ENCODE data around the gene CKAP4.

CKAP4 gene

DNA sequence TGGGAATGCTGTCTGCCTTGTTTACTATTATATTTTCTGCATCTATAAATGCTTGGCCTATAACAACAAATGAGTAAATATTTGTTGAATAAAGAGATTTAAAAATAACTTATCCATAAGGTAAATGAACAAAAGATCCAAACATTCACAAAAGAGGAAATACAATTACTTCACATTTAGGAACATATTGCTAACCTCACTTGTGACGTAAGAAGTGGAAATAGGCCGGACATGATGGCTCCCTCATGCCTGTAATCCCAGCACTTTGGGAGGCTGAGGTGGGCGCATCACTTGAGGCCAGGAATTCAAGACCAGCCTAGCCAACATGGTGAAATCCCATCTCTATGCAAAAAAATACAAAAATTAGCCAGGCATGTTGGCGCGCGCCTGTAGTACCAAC lies 25.7 kb upstream of the CKAP4 start:
- no peak overlapping the region for H3K27ac ChIP-seq
- TF ChIP-seq, protein P1, sequence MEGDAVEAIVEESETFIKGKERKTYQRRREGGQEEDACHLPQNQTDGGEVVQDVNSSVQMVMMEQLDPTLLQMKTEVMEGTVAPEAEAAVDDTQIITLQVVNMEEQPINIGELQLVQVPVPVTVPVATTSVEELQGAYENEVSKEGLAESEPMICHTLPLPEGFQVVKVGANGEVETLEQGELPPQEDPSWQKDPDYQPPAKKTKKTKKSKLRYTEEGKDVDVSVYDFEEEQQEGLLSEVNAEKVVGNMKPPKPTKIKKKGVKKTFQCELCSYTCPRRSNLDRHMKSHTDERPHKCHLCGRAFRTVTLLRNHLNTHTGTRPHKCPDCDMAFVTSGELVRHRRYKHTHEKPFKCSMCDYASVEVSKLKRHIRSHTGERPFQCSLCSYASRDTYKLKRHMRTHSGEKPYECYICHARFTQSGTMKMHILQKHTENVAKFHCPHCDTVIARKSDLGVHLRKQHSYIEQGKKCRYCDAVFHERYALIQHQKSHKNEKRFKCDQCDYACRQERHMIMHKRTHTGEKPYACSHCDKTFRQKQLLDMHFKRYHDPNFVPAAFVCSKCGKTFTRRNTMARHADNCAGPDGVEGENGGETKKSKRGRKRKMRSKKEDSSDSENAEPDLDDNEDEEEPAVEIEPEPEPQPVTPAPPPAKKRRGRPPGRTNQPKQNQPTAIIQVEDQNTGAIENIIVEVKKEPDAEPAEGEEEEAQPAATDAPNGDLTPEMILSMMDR (conservative IDR thresholded peaks at IDR 0.05): no peak
- no peak for TF ChIP-seq ZFX (IDR thresholded peaks at IDR 0.05)

DNA sequence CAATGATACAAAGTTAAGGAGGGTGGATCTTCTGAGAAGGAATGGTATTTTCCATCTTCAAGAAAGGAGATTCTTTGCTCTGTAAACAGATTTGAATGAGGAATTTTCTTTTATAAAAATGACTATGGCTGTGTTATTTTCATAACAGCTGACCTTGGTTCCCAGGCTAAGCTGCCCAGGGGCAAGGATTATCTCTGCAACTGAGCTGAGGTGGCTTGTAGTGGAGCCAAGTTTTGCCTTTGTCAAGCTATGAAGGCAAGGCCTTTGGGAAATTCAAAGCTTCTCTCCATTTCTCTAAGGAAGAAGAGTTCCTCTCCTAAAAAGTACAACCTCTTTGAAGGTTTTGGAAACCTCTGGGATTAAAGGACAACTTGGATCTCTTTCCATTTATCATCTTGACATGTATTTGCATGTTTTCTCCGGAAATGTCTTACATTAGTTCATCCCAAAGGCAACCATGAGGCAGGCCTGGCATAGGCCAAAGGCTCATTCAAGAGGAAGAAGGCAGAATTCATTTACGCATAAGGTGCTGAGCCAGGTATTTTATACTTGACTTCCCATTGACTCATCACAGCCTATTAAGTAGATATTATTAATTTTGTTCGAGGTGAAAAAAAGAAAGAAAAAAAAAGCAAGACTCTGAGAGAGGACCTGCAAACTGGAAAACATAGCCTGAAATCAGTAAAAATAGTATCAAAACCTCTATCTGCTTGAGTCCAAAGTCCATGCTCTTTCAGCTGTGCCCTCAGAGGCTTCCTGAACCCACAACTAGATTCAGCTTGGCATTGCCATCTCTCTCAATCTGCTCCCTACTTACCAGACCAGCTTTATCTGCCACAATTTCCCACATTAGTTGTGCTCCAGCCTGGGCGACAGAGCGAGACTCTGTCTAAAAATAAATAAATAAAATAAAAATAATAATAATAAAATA lies 24.0 kb upstream of the CKAP4 start:
- no peak overlapping the region for H3K27ac ChIP-seq
- no peak for TF ChIP-seq ZFX (IDR thresholded peaks at IDR 0.05)
- TF ChIP-seq, protein P1 (conservative IDR thresholded peaks at IDR 0.05): no peak

DNA sequence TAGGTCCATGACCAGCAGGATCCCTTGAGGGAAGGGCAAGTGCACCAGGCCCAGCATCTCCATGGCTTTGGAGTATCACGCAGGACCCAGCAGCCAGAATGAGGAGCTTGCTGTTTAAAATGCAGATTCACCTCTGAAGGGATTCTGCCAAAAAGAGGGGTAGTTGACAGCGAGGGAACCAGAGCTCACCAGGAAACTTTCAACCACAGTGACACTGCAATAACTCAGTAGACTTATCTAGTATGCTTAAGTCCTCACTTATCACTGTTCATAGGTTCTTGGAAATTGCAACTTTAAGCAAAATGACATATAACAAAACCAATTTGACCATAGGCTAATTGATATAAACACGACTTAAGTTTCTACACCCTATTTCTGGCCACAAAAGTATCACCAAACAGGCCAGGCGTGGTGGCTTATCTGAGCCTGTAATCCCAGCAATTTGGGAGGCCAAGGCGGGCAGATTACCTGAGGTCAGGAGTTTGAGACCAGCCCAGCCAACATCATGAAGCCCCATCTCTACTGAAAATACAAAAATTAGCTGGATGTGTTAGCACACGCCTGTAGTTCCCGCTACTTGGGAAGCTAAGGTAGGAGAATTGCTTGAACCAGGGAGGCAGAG lies 21.4 kb upstream of the CKAP4 start:
- no peak overlapping the region for H3K27ac ChIP-seq
- TF ChIP-seq, protein P1 (conservative IDR thresholded peaks at IDR 0.05): no peak
- TF ChIP-seq ZFX (IDR thresholded peaks at IDR 0.05): no peak

DNA sequence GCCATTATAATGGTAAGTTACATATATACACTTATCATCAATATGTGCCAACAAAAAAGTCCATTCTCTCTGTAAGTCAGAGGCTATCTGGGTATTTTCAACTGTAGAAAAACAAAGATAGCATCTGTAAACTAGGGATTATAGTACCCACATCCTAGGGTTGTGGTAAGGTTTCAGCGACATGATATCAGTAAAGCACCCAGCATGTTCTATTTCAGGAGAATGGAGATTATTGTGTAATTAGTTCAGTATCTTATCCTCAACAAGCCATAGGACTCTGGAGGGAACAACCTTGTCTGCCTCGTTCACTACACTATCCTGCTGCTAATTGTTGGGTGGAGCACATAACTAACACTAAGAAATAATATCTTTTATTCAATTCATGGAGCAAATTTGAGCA lies 19.7 kb upstream of the CKAP4 start:
- TF ChIP-seq ZFX (IDR thresholded peaks at IDR 0.05): no peak
- TF ChIP-seq, protein P1 (conservative IDR thresholded peaks at IDR 0.05): no peak

DNA sequence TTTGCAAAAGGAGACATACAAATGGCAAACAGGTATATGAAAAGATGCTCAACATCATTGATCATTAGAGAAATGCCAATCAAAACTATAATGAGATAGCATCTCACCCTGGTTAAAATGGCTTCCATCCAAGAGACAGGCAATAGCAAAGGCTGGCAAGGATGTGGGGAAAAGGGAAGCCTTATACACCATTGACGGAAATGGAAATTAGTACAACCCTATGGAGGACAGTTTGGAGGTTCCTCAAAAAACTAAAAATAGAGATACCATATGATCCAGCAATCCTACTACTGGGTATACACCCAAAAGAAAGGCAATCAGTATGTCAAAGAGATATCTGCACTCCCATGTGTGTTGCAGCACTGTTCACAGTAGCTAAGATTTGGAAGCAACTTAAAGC lies 17.3 kb upstream of the CKAP4 start:
- TF ChIP-seq, protein P1 (conservative IDR thresholded peaks at IDR 0.05): no peak
- TF ChIP-seq ZFX (IDR thresholded peaks at IDR 0.05): no peak
- no peak overlapping the region for H3K27ac ChIP-seq

More for the DNA sequence above, 19.7 kb upstream of the CKAP4 start:
- no peak overlapping the region for H3K27ac ChIP-seq

DNA sequence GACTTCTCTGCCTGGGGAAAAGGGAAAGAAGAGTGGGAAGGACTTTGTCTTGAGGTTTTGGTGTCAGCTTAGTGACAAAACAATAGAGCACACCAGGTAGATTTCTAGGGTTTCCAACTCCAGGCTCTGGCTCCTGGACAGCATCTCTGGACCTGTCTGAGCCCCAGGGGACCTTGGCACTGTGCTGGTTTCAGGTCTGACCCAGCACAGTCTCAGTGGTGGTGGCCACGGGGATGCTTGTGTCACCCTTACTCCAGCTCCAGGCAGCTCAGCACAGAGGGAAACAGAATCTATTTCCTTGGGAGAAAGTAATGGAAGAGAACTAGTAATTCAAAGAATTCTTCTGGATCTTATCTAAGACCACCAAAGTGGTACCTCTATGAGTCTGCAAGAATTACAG lies 11.1 kb upstream of the CKAP4 start:
- no peak for TF ChIP-seq ZFX (IDR thresholded peaks at IDR 0.05)
- TF ChIP-seq, protein P1 (conservative IDR thresholded peaks at IDR 0.05): no peak

DNA sequence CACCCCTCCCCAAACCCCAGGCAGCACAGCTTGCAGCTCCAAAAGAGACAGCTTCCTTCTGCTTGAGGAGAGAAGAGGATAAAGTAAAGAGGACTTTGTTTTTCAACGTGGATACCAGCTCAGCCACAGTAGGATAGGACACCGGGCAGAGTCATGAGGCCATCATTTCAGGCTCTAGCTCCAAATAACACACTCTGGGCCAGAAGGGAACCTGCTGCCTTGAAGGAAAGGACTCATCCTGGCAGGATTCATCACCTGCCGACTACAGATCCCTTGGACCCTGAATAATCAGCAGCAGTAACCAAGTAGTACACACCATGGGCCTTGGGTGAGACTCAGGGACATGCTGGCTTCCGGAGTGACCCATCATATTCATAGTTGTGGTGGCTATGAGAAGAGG lies 10.4 kb upstream of the CKAP4 start:
- H3K27ac ChIP-seq: no peak overlapping the region
- TF ChIP-seq, protein P1 (conservative IDR thresholded peaks at IDR 0.05): no peak
- TF ChIP-seq ZFX (IDR thresholded peaks at IDR 0.05): no peak

More for the DNA sequence above, 11.1 kb upstream of the CKAP4 start:
- no peak overlapping the region for H3K27ac ChIP-seq

All from C4-2B (cell line).